B cell (primary cell): ENCODE data around the gene INHBB.

Experiments
- EZH2 ChIP-seq: IDR thresholded peaks from 2 replicates; pipeline ENCODE4 v1.6.1; 2012; ENCODE audit warnings: borderline replicate concordance, low read depth, mild to moderate bottlenecking, moderate library complexity, low read length; ENCODE audit not compliant: insufficient read depth, poor library complexity, severe bottlenecking
- TF ChIP-seq, protein P1 (sequence below): fragments of 200-600 bp; IDR thresholded peaks from one replicate; pipeline ENCODE4 v1.8.0; 2022; ENCODE audit warnings: antibody characterized with exemption, mild to moderate bottlenecking

DNA sequence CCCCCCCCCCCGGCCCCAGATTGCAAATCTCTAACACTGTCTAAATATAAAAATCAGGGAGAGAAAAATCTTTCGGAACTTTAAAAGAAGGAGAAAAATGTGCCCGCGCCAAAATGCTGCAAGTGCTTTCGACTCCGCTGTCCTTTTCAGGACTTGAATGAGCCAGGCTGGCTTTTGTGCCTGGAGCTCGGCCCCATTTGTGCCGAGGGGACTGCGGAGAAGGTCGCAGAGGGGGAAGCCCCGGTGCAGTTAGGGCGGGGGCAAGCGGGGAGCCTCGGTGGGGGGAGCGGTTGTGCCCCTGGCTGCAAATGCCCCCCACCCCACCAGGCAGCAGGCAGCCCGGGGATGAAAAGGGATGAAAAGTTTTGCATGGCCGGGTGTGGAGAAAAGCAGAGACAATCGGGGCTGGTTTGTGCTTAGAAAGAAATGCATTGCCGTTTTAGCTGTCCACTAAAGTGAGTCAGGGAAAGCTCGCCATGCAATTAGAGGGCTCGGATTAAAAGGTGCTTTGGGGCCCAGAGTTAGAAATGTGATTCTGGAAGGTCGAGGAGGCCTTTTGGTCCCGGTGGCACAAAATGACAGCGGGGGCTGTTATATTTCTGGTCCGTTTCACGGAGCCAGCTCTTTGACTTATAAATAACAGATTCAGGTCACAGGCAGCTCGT is 1.6 kb downstream of the INHBB start:
- TF ChIP-seq, protein P1, sequence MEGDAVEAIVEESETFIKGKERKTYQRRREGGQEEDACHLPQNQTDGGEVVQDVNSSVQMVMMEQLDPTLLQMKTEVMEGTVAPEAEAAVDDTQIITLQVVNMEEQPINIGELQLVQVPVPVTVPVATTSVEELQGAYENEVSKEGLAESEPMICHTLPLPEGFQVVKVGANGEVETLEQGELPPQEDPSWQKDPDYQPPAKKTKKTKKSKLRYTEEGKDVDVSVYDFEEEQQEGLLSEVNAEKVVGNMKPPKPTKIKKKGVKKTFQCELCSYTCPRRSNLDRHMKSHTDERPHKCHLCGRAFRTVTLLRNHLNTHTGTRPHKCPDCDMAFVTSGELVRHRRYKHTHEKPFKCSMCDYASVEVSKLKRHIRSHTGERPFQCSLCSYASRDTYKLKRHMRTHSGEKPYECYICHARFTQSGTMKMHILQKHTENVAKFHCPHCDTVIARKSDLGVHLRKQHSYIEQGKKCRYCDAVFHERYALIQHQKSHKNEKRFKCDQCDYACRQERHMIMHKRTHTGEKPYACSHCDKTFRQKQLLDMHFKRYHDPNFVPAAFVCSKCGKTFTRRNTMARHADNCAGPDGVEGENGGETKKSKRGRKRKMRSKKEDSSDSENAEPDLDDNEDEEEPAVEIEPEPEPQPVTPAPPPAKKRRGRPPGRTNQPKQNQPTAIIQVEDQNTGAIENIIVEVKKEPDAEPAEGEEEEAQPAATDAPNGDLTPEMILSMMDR = no peak
- no peak for TF ChIP-seq EZH2
